ENCODE data around the gene IL6ST.
A peak's percentile ranks its signal among the peaks of the same experiment; 100 is the strongest.

Gene IL6ST

GRCh38 chr5:55917402-55918086, 77.2 kb downstream of the IL6ST start:
- DNase-seq, result no peak

- DNase-seq, result no peak
These were observed 77.8 kb downstream of the IL6ST start for GRCh38 chr5:55916986-55917385.

- no peak for DNase-seq
These were observed 79.0 kb downstream of the IL6ST start for GRCh38 chr5:55915783-55916182.

- no peak for DNase-seq
These were observed 79.8 kb downstream of the IL6ST start for GRCh38 chr5:55914971-55915370.

- peak; percentile 22 for DNase-seq
These were observed 81.0 kb downstream of the IL6ST start for GRCh38 chr5:55913466-55914413.

GRCh38 chr5:55911784-55912653, 82.7 kb downstream of the IL6ST start:
- peak; percentile 71 for DNase-seq

GRCh38 chr5:55908804-55909203, 86.0 kb downstream of the IL6ST start:
- no peak for DNase-seq

GRCh38 chr5:55907927-55908326, 86.8 kb downstream of the IL6ST start:
- no peak for DNase-seq

GRCh38 chr5:55905251-55905650, 89.5 kb downstream of the IL6ST start:
- DNase-seq, result no peak

GRCh38 chr5:55904152-55904551, 90.6 kb downstream of the IL6ST start:
- no peak for DNase-seq

GRCh38 chr5:55903121-55903701, 91.6 kb downstream of the IL6ST start:
- no peak for DNase-seq

GRCh38 chr5:55902696-55903095, 92.1 kb downstream of the IL6ST start:
- peak; percentile 40 for DNase-seq

GRCh38 chr5:55900776-55901175, 94.0 kb downstream of the IL6ST start:
- no peak for DNase-seq

GRCh38 chr5:55900068-55900467, 94.7 kb downstream of the IL6ST start:
- DNase-seq, result no peak

- DNase-seq, result peak; percentile 66
These were observed 95.4 kb downstream of the IL6ST start for GRCh38 chr5:55899344-55899743.

- DNase-seq, result peak; percentile 99
These were observed 96.9 kb downstream of the IL6ST start for GRCh38 chr5:55897905-55898304.

- DNase-seq, result no peak
These were observed 97.4 kb downstream of the IL6ST start for GRCh38 chr5:55897206-55897894.

- DNase-seq, result no peak
These were observed 98.1 kb downstream of the IL6ST start for GRCh38 chr5:55896663-55897062.

GRCh38 chr5:55896238-55896637, 98.5 kb downstream of the IL6ST start:
- DNase-seq, result no peak

GRCh38 chr5:55895346-55895745, 99.4 kb downstream of the IL6ST start:
- no peak for DNase-seq

GRCh38 chr5:55894135-55894534, 100.6 kb downstream of the IL6ST start:
- no peak for DNase-seq

GRCh38 chr5:55892479-55892878, 102.3 kb downstream of the IL6ST start:
- DNase-seq, result no peak

Data from fibroblast of skin of right biceps (primary cell).